ENCODE results near the gene TSR3.

The TSR3 gene

GRCh38 chr16:1308977-1309885 is 42.4 kb downstream of the TSR3 start, which contains the start of gene UBE2I:
Gene UBE2I, plus strand, starts transcription at chr16:1309636. Its CDS starts 4,395 bp downstream, at chr16:1314031.
- ATAC-seq: peak; percentile 91
- TF ChIP-seq CSRNP3 (CRISPR knock-in tag; IDR thresholded peaks at IDR 0.05) (no peak), POU6F1 (CRISPR knock-in tag; IDR thresholded peaks at IDR 0.05; ENCODE audit: borderline replicate concordance, low read depth) (no peak), ZNF8 (CRISPR knock-in tag; IDR thresholded peaks at IDR 0.05) (no peak), TCF4 (CRISPR knock-in tag; IDR thresholded peaks at IDR 0.05; ENCODE audit: borderline replicate concordance) (no peak), ESRRG (CRISPR knock-in tag; IDR thresholded peaks at IDR 0.05) (no peak), ZNF565 (CRISPR knock-in tag; conservative IDR thresholded peaks at IDR 0.05; ENCODE audit: low read depth) (no peak), PPARA (CRISPR knock-in tag; IDR thresholded peaks at IDR 0.05; ENCODE audit: borderline replicate concordance) (no peak), ZC3H10 (CRISPR knock-in tag; IDR thresholded peaks at IDR 0.05) (no peak), BACH2 (CRISPR knock-in tag; IDR thresholded peaks at IDR 0.05; ENCODE audit: borderline replicate concordance) (no peak), ZFP3 (CRISPR knock-in tag; IDR thresholded peaks at IDR 0.05) (no peak)

GRCh38 chr16:1308036-1308976 is 43.4 kb downstream of the TSR3 start:
- no peak for TF ChIP-seq ZNF8 (CRISPR knock-in tag; IDR thresholded peaks at IDR 0.05)
- TF ChIP-seq TSHZ2 (CRISPR knock-in tag; IDR thresholded peaks at IDR 0.05): 0 out of 2 replicates have a peak, but pooled peaks have one; percentile 24
- TF ChIP-seq OSR1 (CRISPR knock-in tag; IDR thresholded peaks at IDR 0.05): no peak
- no peak for TF ChIP-seq POU6F1 (CRISPR knock-in tag; IDR thresholded peaks at IDR 0.05; ENCODE audit: borderline replicate concordance, low read depth)
- TF ChIP-seq TOX (CRISPR knock-in tag; IDR thresholded peaks at IDR 0.05; ENCODE audit: borderline replicate concordance): no peak
- TF ChIP-seq PPARA (CRISPR knock-in tag; IDR thresholded peaks at IDR 0.05; ENCODE audit: borderline replicate concordance): no peak
- TF ChIP-seq ZNF70 (CRISPR knock-in tag; IDR thresholded peaks at IDR 0.05): no peak
- TF ChIP-seq ARNTL (CRISPR knock-in tag; IDR thresholded peaks at IDR 0.05; ENCODE audit: borderline replicate concordance, low read depth): no peak
- ATAC-seq: peak; percentile 23; the same call in 2 of the 3 replicates

GRCh38 chr16:1306334-1306733 is 45.3 kb downstream of the TSR3 start:
- no peak for ATAC-seq
- TF ChIP-seq CSDC2 (CRISPR knock-in tag; IDR thresholded peaks at IDR 0.05): no peak
- no peak for TF ChIP-seq TSHZ2 (CRISPR knock-in tag; IDR thresholded peaks at IDR 0.05)
- no peak for TF ChIP-seq POU6F1 (CRISPR knock-in tag; IDR thresholded peaks at IDR 0.05; ENCODE audit: borderline replicate concordance, low read depth)
- TF ChIP-seq ZFP3 (CRISPR knock-in tag; IDR thresholded peaks at IDR 0.05): no peak
- no peak for TF ChIP-seq ZNF565 (CRISPR knock-in tag; conservative IDR thresholded peaks at IDR 0.05; ENCODE audit: low read depth)
- no peak for TF ChIP-seq ESRRG (CRISPR knock-in tag; IDR thresholded peaks at IDR 0.05)
- no peak for TF ChIP-seq PPARA (CRISPR knock-in tag; IDR thresholded peaks at IDR 0.05; ENCODE audit: borderline replicate concordance)
- TF ChIP-seq CSRNP3 (CRISPR knock-in tag; IDR thresholded peaks at IDR 0.05): no peak
- TF ChIP-seq ZFP30 (CRISPR knock-in tag; IDR thresholded peaks at IDR 0.05): no peak
- no peak for TF ChIP-seq GLIS3 (CRISPR knock-in tag; IDR thresholded peaks at IDR 0.05)
- no peak for TF ChIP-seq ZNF8 (CRISPR knock-in tag; IDR thresholded peaks at IDR 0.05)
